ENCODE results near the gene MLLT11.

The MLLT11 gene

DNA sequence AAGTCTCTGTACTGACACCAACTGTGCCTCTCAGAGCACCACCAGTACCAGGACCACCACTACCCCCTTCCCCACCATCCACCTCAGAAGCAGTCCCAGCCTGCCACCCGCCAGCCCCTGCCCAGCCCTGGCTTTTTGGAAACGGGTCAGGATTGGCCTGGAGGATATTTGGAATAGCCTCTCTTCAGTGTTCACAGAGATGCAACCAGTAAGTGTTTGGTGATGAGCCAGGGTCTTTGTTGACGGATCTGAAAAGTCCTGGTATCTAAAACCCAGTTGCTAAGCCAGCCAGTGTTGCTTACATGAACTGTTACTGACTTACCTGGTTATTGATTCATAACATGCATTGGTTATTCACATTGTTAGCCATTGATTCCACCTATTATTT lies 11.6 kb upstream of the MLLT11 start:
- TF ChIP-seq, protein P1, sequence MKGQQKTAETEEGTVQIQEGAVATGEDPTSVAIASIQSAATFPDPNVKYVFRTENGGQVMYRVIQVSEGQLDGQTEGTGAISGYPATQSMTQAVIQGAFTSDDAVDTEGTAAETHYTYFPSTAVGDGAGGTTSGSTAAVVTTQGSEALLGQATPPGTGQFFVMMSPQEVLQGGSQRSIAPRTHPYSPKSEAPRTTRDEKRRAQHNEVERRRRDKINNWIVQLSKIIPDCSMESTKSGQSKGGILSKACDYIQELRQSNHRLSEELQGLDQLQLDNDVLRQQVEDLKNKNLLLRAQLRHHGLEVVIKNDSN (IDR thresholded peaks at IDR 0.05): no peak
- TF ChIP-seq CEBPB (IDR thresholded peaks at IDR 0.05): no peak
- TF ChIP-seq EGR1 (IDR thresholded peaks at IDR 0.05): no peak
- TF ChIP-seq RAD21 (IDR thresholded peaks at IDR 0.05; ENCODE audit: low read depth): no peak
- TF ChIP-seq NFIC (IDR thresholded peaks at IDR 0.05): no peak
- no peak for TF ChIP-seq EP300 (IDR thresholded peaks at IDR 0.05; ENCODE audit: borderline replicate concordance)
- TF ChIP-seq, protein P2, sequence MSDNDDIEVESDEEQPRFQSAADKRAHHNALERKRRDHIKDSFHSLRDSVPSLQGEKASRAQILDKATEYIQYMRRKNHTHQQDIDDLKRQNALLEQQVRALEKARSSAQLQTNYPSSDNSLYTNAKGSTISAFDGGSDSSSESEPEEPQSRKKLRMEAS (IDR thresholded peaks at IDR 0.05): no peak
- TF ChIP-seq, protein P3, sequence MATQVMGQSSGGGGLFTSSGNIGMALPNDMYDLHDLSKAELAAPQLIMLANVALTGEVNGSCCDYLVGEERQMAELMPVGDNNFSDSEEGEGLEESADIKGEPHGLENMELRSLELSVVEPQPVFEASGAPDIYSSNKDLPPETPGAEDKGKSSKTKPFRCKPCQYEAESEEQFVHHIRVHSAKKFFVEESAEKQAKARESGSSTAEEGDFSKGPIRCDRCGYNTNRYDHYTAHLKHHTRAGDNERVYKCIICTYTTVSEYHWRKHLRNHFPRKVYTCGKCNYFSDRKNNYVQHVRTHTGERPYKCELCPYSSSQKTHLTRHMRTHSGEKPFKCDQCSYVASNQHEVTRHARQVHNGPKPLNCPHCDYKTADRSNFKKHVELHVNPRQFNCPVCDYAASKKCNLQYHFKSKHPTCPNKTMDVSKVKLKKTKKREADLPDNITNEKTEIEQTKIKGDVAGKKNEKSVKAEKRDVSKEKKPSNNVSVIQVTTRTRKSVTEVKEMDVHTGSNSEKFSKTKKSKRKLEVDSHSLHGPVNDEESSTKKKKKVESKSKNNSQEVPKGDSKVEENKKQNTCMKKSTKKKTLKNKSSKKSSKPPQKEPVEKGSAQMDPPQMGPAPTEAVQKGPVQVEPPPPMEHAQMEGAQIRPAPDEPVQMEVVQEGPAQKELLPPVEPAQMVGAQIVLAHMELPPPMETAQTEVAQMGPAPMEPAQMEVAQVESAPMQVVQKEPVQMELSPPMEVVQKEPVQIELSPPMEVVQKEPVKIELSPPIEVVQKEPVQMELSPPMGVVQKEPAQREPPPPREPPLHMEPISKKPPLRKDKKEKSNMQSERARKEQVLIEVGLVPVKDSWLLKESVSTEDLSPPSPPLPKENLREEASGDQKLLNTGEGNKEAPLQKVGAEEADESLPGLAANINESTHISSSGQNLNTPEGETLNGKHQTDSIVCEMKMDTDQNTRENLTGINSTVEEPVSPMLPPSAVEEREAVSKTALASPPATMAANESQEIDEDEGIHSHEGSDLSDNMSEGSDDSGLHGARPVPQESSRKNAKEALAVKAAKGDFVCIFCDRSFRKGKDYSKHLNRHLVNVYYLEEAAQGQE (IDR thresholded peaks at IDR 0.05; ENCODE audit: low read depth): no peak
- no peak for TF ChIP-seq FOXM1 (IDR thresholded peaks at IDR 0.05; ENCODE audit: borderline replicate concordance, low read depth)

- TF ChIP-seq, protein P2 (IDR thresholded peaks at IDR 0.05): no peak
- TF ChIP-seq TCF12 (IDR thresholded peaks at IDR 0.05; ENCODE audit: low read depth) (no peak), EP300 (IDR thresholded peaks at IDR 0.05; ENCODE audit: borderline replicate concordance) (no peak), RAD21 (IDR thresholded peaks at IDR 0.05; ENCODE audit: low read depth) (no peak), NFIC (IDR thresholded peaks at IDR 0.05) (no peak), ZBTB7A (IDR thresholded peaks at IDR 0.05; ENCODE audit: low read depth) (no peak), CREB1 (IDR thresholded peaks at IDR 0.05; ENCODE audit: low read depth) (no peak)
- TF ChIP-seq, protein P1 (IDR thresholded peaks at IDR 0.05): no peak
These were observed 10.7 kb upstream of the MLLT11 start for GRCh38 chr1:151049458-151049857.

GRCh38 chr1:151050051-151050688 lies 10.0 kb upstream of the MLLT11 start:
- TF ChIP-seq RAD21 (IDR thresholded peaks at IDR 0.05; ENCODE audit: low read depth) (no peak), FOXM1 (IDR thresholded peaks at IDR 0.05; ENCODE audit: borderline replicate concordance, low read depth) (no peak), EP300 (IDR thresholded peaks at IDR 0.05; ENCODE audit: borderline replicate concordance) (no peak), TCF12 (IDR thresholded peaks at IDR 0.05; ENCODE audit: low read depth) (no peak), TAF1 (IDR thresholded peaks at IDR 0.05; ENCODE audit: low read depth) (no peak), CEBPB (IDR thresholded peaks at IDR 0.05) (no peak), TEAD4 (IDR thresholded peaks at IDR 0.05) (no peak), ZBTB7A (IDR thresholded peaks at IDR 0.05; ENCODE audit: low read depth) (no peak), NFIC (IDR thresholded peaks at IDR 0.05) (no peak), EGR1 (IDR thresholded peaks at IDR 0.05) (no peak), CREB1 (IDR thresholded peaks at IDR 0.05; ENCODE audit: low read depth) (no peak), YY1 (IDR thresholded peaks at IDR 0.05; ENCODE audit: low read depth) (no peak)
- TF ChIP-seq, protein P2 (IDR thresholded peaks at IDR 0.05): no peak
- TF ChIP-seq, protein P3 (IDR thresholded peaks at IDR 0.05; ENCODE audit: low read depth): no peak
- TF ChIP-seq, protein P1 (IDR thresholded peaks at IDR 0.05): no peak

GRCh38 chr1:151051356-151052009 lies 8.7 kb upstream of the MLLT11 start:
- TF ChIP-seq, protein P1 (IDR thresholded peaks at IDR 0.05): no peak
- TF ChIP-seq FOXM1 (IDR thresholded peaks at IDR 0.05; ENCODE audit: borderline replicate concordance, low read depth) (no peak), CEBPB (IDR thresholded peaks at IDR 0.05) (no peak), EGR1 (IDR thresholded peaks at IDR 0.05) (no peak), TAF1 (IDR thresholded peaks at IDR 0.05; ENCODE audit: low read depth) (no peak), NFIC (IDR thresholded peaks at IDR 0.05) (no peak), YY1 (IDR thresholded peaks at IDR 0.05; ENCODE audit: low read depth) (no peak)
- TF ChIP-seq, protein P3 (IDR thresholded peaks at IDR 0.05; ENCODE audit: low read depth): no peak
